SK-N-MC (cell line): Measurements from ENCODE around the gene GMPPA.

Experiments used
- EZH2 ChIP-seq: fragments of 200-600 bp; sonication (generic); IDR thresholded peaks from one replicate; pipeline ENCODE4 v1.6.1; 2017; ENCODE audit warnings: antibody characterized with exemption
- POLR2AphosphoS5 ChIP-seq: IDR thresholded peaks from 2 replicates; pipeline ENCODE4 v1.6.1; 2012; ENCODE audit warnings: mild to moderate bottlenecking, low read depth, low read length, borderline replicate concordance

DNA sequence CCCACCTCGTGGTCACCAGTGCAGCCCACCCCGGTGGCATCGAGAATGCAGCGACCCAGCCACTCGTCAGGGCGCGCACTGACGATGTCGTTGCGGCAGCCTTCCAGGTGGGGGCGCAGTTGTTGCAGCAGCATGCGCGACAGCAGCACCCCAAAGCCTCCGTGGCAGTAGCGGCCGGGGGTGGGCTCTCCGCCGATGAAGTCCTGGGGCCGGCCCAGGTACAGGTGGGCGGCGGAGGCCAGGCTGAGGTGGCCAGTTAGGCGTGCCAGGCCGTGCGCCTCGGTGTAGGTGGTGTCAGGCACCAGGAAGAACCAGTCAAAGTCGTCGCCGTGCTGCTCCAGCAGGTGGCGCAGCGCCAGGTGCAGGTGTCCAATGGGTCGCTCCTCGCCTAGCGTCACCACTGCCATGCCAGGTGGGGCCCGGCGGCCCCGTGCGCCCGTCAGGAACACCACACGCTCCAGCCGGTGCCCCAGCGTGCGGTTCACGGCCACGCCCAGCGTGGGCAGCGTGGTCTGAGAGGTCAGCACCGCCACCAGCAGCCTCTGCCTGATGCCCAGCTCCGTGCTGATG is 43.0 kb downstream of the GMPPA start:
- TF ChIP-seq POLR2AphosphoS5 (no peak), EZH2 (no peak)
